IMR-90 (cell line): ENCODE results near the gene SCARF2. TPM values are rescaled to one million over a fixed set of nuclear protein-coding genes. Genes with fewer than 3 reads are reported as not detected.

ENCODE experiments used
- ATAC-seq: fragments of 200-7000 bp; cut with Tn5 transposase; 2 replicates; pipeline ENCODE4 v1.9.1; 2020; ENCODE audit warnings: low read depth, mild to moderate bottlenecking, moderate library complexity
- BruUV-seq: library from RNA; stranded (reverse); fragments of 400-500 nt; replicated peaks from 2 replicates; lab custom pipeline; 2021; lab: Mats Ljungman, UMichigan
- CTCF ChIA-PET: fragments of 300-600 bp; formaldehyde crosslinking; extraction: SDS; loops from one replicate; lab custom pipeline; 2021; ENCODE audit warnings: antibody characterized with exemption; lab: Yijun Ruan, JAX
- POLR2A ChIA-PET: fragments of 300-600 bp; sonication (Branson Sonifier 250); formaldehyde crosslinking; loops from one replicate; lab custom pipeline; 2022; ENCODE audit warnings: antibody characterized with exemption; ENCODE audit not compliant: unreplicated experiment; lab: Charles Lee
- DNase-seq: peaks from one replicate; pipeline ENCODE4 v3.0.0; 2013
- H2AFZ ChIP-seq: replicated peaks from 2 replicates; pipeline ENCODE3; 2013; ENCODE audit warnings: low read length, mild to moderate bottlenecking; ENCODE audit not compliant: poor library complexity
- H2AK5ac ChIP-seq: 2 replicates; pipeline ENCODE4 v1.6.1; 2013; ENCODE audit warnings: low read depth, low read length, inconsistent platforms
- H2AK9ac ChIP-seq: replicated peaks from 2 replicates; pipeline ENCODE3; 2013; ENCODE audit warnings: mild to moderate bottlenecking, low read depth, low read length, moderate library complexity; ENCODE audit not compliant: poor library complexity
- H2BK120ac ChIP-seq: 2 replicates; pipeline ENCODE4 v1.6.1; 2013; ENCODE audit warnings: low read depth, low read length, inconsistent platforms
- H2BK15ac ChIP-seq: 3 replicates; pipeline ENCODE4 v1.6.1; 2013; ENCODE audit warnings: low read depth, low read length, inconsistent platforms
- H2BK20ac ChIP-seq: 2 replicates; pipeline ENCODE4 v1.6.1; 2013; ENCODE audit warnings: low read depth, mild to moderate bottlenecking, inconsistent platforms, low read length, moderate library complexity
- H2BK5ac ChIP-seq: 2 replicates; pipeline ENCODE4 v1.6.1; 2013; ENCODE audit warnings: mild to moderate bottlenecking, low read depth, low read length, inconsistent platforms; ENCODE audit not compliant: poor library complexity, severe bottlenecking
- H3K14ac ChIP-seq: replicated peaks from 2 replicates; pipeline ENCODE4 v1.6.1; 2013; ENCODE audit warnings: low read depth, low read length, inconsistent platforms
- H3K18ac ChIP-seq: 2 replicates; pipeline ENCODE4 v1.6.1; 2013; ENCODE audit warnings: low read depth, low read length, control low read depth
- H3K23ac ChIP-seq: 2 replicates; pipeline ENCODE4 v1.6.1; 2013; ENCODE audit warnings: low read depth, low read length, inconsistent platforms
- H3K27ac ChIP-seq: 2 replicates; pipeline ENCODE4 v1.5.1; 2013; ENCODE audit warnings: mild to moderate bottlenecking, control low read depth, low read length; ENCODE audit not compliant: insufficient read depth
- H3K27me3 ChIP-seq: 2 replicates; pipeline ENCODE4 v1.6.1; 2013; ENCODE audit warnings: low read length; ENCODE audit not compliant: control insufficient read depth, insufficient read depth
- H3K36me3 ChIP-seq: 2 replicates; pipeline ENCODE4 v1.6.1; 2013; ENCODE audit warnings: low read length, mixed read lengths; ENCODE audit not compliant: control insufficient read depth, insufficient read depth
- H3K4ac ChIP-seq: 2 replicates; pipeline ENCODE4 v1.6.1; 2013; ENCODE audit warnings: low read depth, low read length, inconsistent platforms
- H3K4me1 ChIP-seq: 2 replicates; pipeline ENCODE4 v1.6.1; 2013; ENCODE audit warnings: low read length, mixed read lengths; ENCODE audit not compliant: control insufficient read depth, insufficient read depth
- H3K4me2 ChIP-seq: 2 replicates; pipeline ENCODE4 v1.6.1; 2013; ENCODE audit warnings: low read depth, mild to moderate bottlenecking, control low read depth, low read length, moderate library complexity
- H3K4me3 ChIP-seq: 2 replicates; pipeline ENCODE4 v1.5.1; 2013; ENCODE audit warnings: low read depth, mild to moderate bottlenecking, control low read depth, low read length, moderate library complexity; ENCODE audit not compliant: insufficient read depth
- H3K56ac ChIP-seq: 2 replicates; pipeline ENCODE4 v1.6.1; 2013; ENCODE audit warnings: low read length, inconsistent platforms; ENCODE audit not compliant: insufficient read depth; ENCODE audit errors: extremely low read depth
- H3K79me1 ChIP-seq, 2 experiments: 2 replicates each; pipeline ENCODE4 v1.6.1; 2013; ENCODE audit warnings: low read length in 2 of 2, inconsistent platforms in 1 of 2, low read depth in 1 of 2
- H3K9ac ChIP-seq: 2 replicates; pipeline ENCODE4 v1.6.1; 2013; ENCODE audit warnings: low read depth, low read length, control low read depth
- H3K9me1 ChIP-seq: 2 replicates; pipeline ENCODE4 v1.6.1; 2013; ENCODE audit warnings: low read length, inconsistent platforms; ENCODE audit not compliant: insufficient read depth
- H3K9me3 ChIP-seq: 2 replicates; pipeline ENCODE4 v1.6.1; 2013; ENCODE audit warnings: low read length; ENCODE audit not compliant: control insufficient read depth, insufficient read depth
- H4K20me1 ChIP-seq: 2 replicates; pipeline ENCODE4 v1.6.1; 2013; ENCODE audit warnings: low read length, inconsistent platforms; ENCODE audit not compliant: insufficient read depth
- H4K5ac ChIP-seq: 2 replicates; pipeline ENCODE4 v1.6.1; 2013; ENCODE audit warnings: mild to moderate bottlenecking, low read depth, low read length, control low read depth
- H4K8ac ChIP-seq, 2 experiments: 2 replicates each; pipeline ENCODE4 v1.6.1; 2013; ENCODE audit warnings: low read depth in 2 of 2, low read length in 2 of 2, control low read depth in 1 of 2, inconsistent platforms in 1 of 2
- H4K91ac ChIP-seq: 2 replicates; pipeline ENCODE4 v1.6.1; 2013; ENCODE audit warnings: low read depth, low read length, inconsistent platforms; ENCODE audit not compliant: insufficient read depth
- CEBPB ChIP-seq: IDR thresholded peaks from 2 replicates; pipeline ENCODE4 v1.6.1; 2012; ENCODE audit warnings: low read depth, low read length, improper control_type of control experiment
- FOS ChIP-seq: fragments of 150-350 bp; IDR thresholded peaks from 2 replicates; pipeline ENCODE4 v1.6.1; 2016; ENCODE audit warnings: low read depth, low read length
- MAFK ChIP-seq: IDR thresholded peaks from 2 replicates; pipeline ENCODE4 v1.6.1; 2012; ENCODE audit warnings: low read depth, low read length, improper control_type of control experiment
- NFE2L2 ChIP-seq: fragments of 150-350 bp; IDR thresholded peaks from 2 replicates; pipeline ENCODE4 v1.6.1; 2016; ENCODE audit warnings: low read depth, mild to moderate bottlenecking, low read length
- RAD21 ChIP-seq: IDR thresholded peaks from 2 replicates; pipeline ENCODE4 v1.6.1; 2012; ENCODE audit warnings: low read length, improper control_type of control experiment
- RCOR1 ChIP-seq: IDR thresholded peaks from 2 replicates; pipeline ENCODE4 v1.6.1; 2012; ENCODE audit warnings: mild to moderate bottlenecking, low read length, improper control_type of control experiment; ENCODE audit not compliant: insufficient replicate concordance
- SMC3 ChIP-seq: fragments of 150-350 bp; IDR thresholded peaks from 2 replicates; pipeline ENCODE4 v1.6.1; 2016; ENCODE audit warnings: low read depth, mild to moderate bottlenecking, antibody characterized with exemption, low read length, moderate library complexity
- USF2 ChIP-seq: fragments of 150-350 bp; IDR thresholded peaks from 2 replicates; pipeline ENCODE4 v1.6.1; 2017; ENCODE audit warnings: mild to moderate bottlenecking, antibody characterized with exemption, low read length, low read depth
- whole genome bisulfite sequencing, 2 experiments: methylation state at CpG; one replicate each; pipeline versions ENCODE4 v1.1.5 to v1.1.7; 2013; ENCODE audit warnings: missing lambda C conversion rate in 2 of 2; ENCODE audit not compliant: insufficient read length in 1 of 2; ENCODE audit errors: extremely low coverage in 2 of 2; 5-methylcytosine and 5-hydroxymethylcytosine counted together
- dilution Hi-C: fragments of 300-500 bp; cut with HindIII; formaldehyde crosslinking; loops from one replicate; pipeline ENCODE4 v1.14.3; 2018; ENCODE audit warnings: low sequenced_read_pairs; ENCODE audit not compliant: unreplicated experiment
- in situ Hi-C: fragments of 300-500 bp; cut with MboI; formaldehyde crosslinking; loops from 3 replicates; pipeline ENCODE4 v1.14.3; 2019; ENCODE audit warnings: low sequenced_read_pairs, inconsistent platforms, mixed read lengths
- intact Hi-C: fragments of 100-400 bp; cut with micrococcal nuclease; formaldehyde crosslinking; loops from 2 replicates; pipeline ENCODE4 v1.10.0; 2022
- polyA plus RNA-seq, 3 experiments: library from polyadenylated mRNA; depleted of rRNA; stranded (reverse); fragments of >200 nt; gene quantifications; 2 replicates each; pipeline ENCODE4 v1.2.3, GENCODE V29; 2012; ENCODE audit warnings: low replicate concordance in 1 of 3
- total RNA-seq: library from RNA; depleted of rRNA; stranded (reverse); fragments of >200 nt; gene quantifications from 2 replicates; pipeline ENCODE4 v1.2.3, GENCODE V29; 2012

SCARF2 gene
- total and polyA plus RNA-seq, 2 of the 4 experiments (the other 2 are of a cell fraction) = 3.4 to 37.0 TPM

- Histone ChIP-seq H2AK5ac (no peak overlapping the region), H2AFZ (no peak overlapping the region), H3K4me1 (peaks cover 5% of the 10 kb centered on the region), H3K9me1 (no peaks in the 10 kb centered on the region), H3K9ac (no peak overlapping the region), H2BK20ac (no peak overlapping the region), H4K5ac (no peak overlapping the region), H3K36me3 (peaks cover 37% of the 10 kb centered on the region), H3K4me3 (no peak overlapping the region), H3K79me1 (peaks cover 0 to 18% of the 10 kb centered on the region in 2 experiments; a peak in 2 of 4 replicates), H3K18ac (no peak overlapping the region), H3K9me3 (no peaks in the 10 kb centered on the region), H3K23ac (no peak overlapping the region), H4K8ac (no peak overlapping the region), H3K4ac (no peak overlapping the region), H3K27ac (no peak overlapping the region), H3K14ac (no peak overlapping the region), H2BK5ac (no peak overlapping the region), H4K20me1 (no peaks in the 10 kb centered on the region), H3K56ac (no peak overlapping the region), H2AK9ac (no peak overlapping the region), H4K91ac (no peak overlapping the region), H2BK15ac (no peak overlapping the region), H2BK120ac (no peak overlapping the region), H3K27me3 (no peaks in the 10 kb centered on the region), H3K4me2 (no peak overlapping the region)
- TF ChIP-seq SMC3 = no peak
- no peak for TF ChIP-seq CEBPB
- TF ChIP-seq RCOR1 = no peak
- TF ChIP-seq MAFK = no peak
- no peak for TF ChIP-seq USF2
- no peak for TF ChIP-seq NFE2L2
- no peak for TF ChIP-seq FOS
- TF ChIP-seq RAD21 = no peak
- 89% methylated on average over 2 of the region's 4 CpGs; no CpG with 5 or more reads in 1 of the 2 experiments for WGBS, 2 experiments
- dilution Hi-C loops = no loop called here
- DNase-seq (no peak), ATAC-seq (no peak)
- intact Hi-C loops = loop anchor here (5.0 kb wide), 2 partner anchors 37 to 303 kb away; partner anchors contain the start of gene KLHL22
- no TSS peak for BruUV-seq
- POLR2A ChIA-PET = no interaction called here
- in situ Hi-C loops = loop anchor here (10.0 kb wide), 3 partner anchors 45 to 305 kb away; partner anchors contain the start of genes CCDC188 and ZNF74
- CTCF ChIA-PET = no interaction called here
These were observed 22.2 kb upstream of the SCARF2 start for GRCh38 chr22:20459862-20460261.
